ENCODE data around the gene SPON1. TPM values are rescaled to one million over a fixed set of nuclear protein-coding genes. Genes with fewer than 3 reads are reported as not detected.

Gene SPON1
- total RNA-seq, 4 donors from 2014 or later, result 8.0 to 16.1 (median 11.3) TPM

- DNase-seq (ENCODE audit: low spot score in 2 of 2), result no peak
- Histone ChIP-seq H3K4me1 (no peaks in the 10 kb centered on the region), H3K27ac (no peak overlapping the region), H3K36me3 (no peaks in the 10 kb centered on the region), H3K27me3 (no peaks in the 10 kb centered on the region), H3K4me3 (no peak overlapping the region), H3K9me3 (no peaks in the 10 kb centered on the region)
- 61% methylated on average over 8 of the region's 8 CpGs for WGBS
- TF ChIP-seq POLR2AphosphoS5 (IDR thresholded peaks at IDR 0.05), result no peak
- TF ChIP-seq POLR2A (IDR thresholded peaks at IDR 0.05), result no peak
- no peak for TF ChIP-seq EP300 (IDR thresholded peaks at IDR 0.05)
- TF ChIP-seq, protein P1, sequence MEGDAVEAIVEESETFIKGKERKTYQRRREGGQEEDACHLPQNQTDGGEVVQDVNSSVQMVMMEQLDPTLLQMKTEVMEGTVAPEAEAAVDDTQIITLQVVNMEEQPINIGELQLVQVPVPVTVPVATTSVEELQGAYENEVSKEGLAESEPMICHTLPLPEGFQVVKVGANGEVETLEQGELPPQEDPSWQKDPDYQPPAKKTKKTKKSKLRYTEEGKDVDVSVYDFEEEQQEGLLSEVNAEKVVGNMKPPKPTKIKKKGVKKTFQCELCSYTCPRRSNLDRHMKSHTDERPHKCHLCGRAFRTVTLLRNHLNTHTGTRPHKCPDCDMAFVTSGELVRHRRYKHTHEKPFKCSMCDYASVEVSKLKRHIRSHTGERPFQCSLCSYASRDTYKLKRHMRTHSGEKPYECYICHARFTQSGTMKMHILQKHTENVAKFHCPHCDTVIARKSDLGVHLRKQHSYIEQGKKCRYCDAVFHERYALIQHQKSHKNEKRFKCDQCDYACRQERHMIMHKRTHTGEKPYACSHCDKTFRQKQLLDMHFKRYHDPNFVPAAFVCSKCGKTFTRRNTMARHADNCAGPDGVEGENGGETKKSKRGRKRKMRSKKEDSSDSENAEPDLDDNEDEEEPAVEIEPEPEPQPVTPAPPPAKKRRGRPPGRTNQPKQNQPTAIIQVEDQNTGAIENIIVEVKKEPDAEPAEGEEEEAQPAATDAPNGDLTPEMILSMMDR (IDR thresholded peaks at IDR 0.05), result no peak
Observed at GRCh38 chr11:13939961-13940906, 22.3 kb upstream of the SPON1 start.

DNA sequence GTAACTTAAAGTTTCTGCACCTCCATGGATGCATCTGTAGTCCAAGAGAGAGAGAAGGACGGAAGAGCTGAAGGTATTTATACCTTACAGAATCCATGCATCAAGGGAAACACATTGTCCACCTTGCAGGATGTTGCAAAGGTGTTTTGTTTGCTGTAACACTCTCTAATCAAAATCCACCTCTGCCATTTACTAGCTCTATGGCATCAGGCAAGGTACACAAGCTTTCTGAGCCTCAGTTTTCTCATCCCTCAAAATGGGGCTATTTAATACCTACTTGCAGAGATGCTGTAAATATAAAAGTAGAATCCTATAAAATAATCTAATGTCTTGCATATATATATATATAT is 21.6 kb upstream of the SPON1 start:
- H3K9me3 ChIP-seq, result no peaks in the 10 kb centered on the region
- H3K36me3 ChIP-seq, result no peaks in the 10 kb centered on the region
- H3K27me3 ChIP-seq, result no peaks in the 10 kb centered on the region
- no peak for DNase-seq (ENCODE audit: low spot score in 2 of 2)
- H3K27ac ChIP-seq, result no peak overlapping the region
- TF ChIP-seq POLR2A (IDR thresholded peaks at IDR 0.05), result no peak
- TF ChIP-seq, protein P1 (IDR thresholded peaks at IDR 0.05), result no peak
- TF ChIP-seq POLR2AphosphoS5 (IDR thresholded peaks at IDR 0.05), result no peak
- TF ChIP-seq EP300 (IDR thresholded peaks at IDR 0.05), result no peak
- H3K4me1 ChIP-seq, result no peaks in the 10 kb centered on the region
- H3K4me3 ChIP-seq, result no peak overlapping the region
- 62% methylated on average over 1 of the region's 1 CpG for WGBS

DNA sequence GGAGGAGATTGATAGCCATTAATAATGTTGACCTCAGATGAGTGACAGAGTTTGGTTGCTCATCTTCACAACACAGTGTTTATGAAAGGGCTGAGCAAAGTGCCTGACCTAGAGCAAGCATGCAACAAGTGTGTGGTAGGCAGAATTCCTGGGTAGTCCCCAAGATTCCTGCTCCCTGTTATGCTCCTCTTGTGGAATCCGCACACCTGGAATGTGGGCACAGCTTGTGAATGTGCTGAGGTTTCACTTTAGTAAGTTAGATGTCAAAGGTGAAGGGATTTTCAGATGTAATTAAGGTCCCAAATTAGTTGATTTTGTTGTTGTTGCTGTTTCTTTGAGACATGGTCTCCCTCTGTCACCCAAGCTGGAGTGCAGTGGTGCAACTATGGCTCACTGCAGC is 20.7 kb upstream of the SPON1 start:
- Histone ChIP-seq H3K4me1 (no peaks in the 10 kb centered on the region), H3K9me3 (no peaks in the 10 kb centered on the region), H3K4me3 (no peak overlapping the region), H3K27ac (no peak overlapping the region), H3K27me3 (no peaks in the 10 kb centered on the region), H3K36me3 (no peaks in the 10 kb centered on the region)
- TF ChIP-seq POLR2AphosphoS5 (IDR thresholded peaks at IDR 0.05), result no peak
- no peak for TF ChIP-seq POLR2A (IDR thresholded peaks at IDR 0.05)
- 95% methylated on average over 1 of the region's 1 CpG for WGBS
- DNase-seq (ENCODE audit: low spot score in 2 of 2), result no peak

- TF ChIP-seq EP300 (IDR thresholded peaks at IDR 0.05), result no peak
- no peak overlapping the region for H3K27ac ChIP-seq
- H3K27me3 ChIP-seq, result no peaks in the 10 kb centered on the region
- H3K36me3 ChIP-seq, result no peaks in the 10 kb centered on the region
- WGBS, result 89% methylated on average over 1 of the region's 1 CpG
- no peak overlapping the region for H3K4me3 ChIP-seq
- H3K4me1 ChIP-seq, result no peaks in the 10 kb centered on the region
- no peaks in the 10 kb centered on the region for H3K9me3 ChIP-seq
- no peak for DNase-seq (ENCODE audit: low spot score in 2 of 2)
Observed at GRCh38 chr11:13942378-13942777, 20.1 kb upstream of the SPON1 start.

GRCh38 chr11:13942971-13943381 is 19.5 kb upstream of the SPON1 start:
- Histone ChIP-seq H3K27ac (no peak overlapping the region), H3K27me3 (no peaks in the 10 kb centered on the region), H3K36me3 (no peaks in the 10 kb centered on the region), H3K4me1 (no peaks in the 10 kb centered on the region), H3K4me3 (no peak overlapping the region), H3K9me3 (no peaks in the 10 kb centered on the region)
- TF ChIP-seq POLR2A (IDR thresholded peaks at IDR 0.05) (no peak), POLR2AphosphoS5 (IDR thresholded peaks at IDR 0.05) (no peak), EP300 (IDR thresholded peaks at IDR 0.05) (no peak)
- TF ChIP-seq, protein P1 (IDR thresholded peaks at IDR 0.05), result no peak
- DNase-seq (ENCODE audit: low spot score in 2 of 2), result no peak

DNA sequence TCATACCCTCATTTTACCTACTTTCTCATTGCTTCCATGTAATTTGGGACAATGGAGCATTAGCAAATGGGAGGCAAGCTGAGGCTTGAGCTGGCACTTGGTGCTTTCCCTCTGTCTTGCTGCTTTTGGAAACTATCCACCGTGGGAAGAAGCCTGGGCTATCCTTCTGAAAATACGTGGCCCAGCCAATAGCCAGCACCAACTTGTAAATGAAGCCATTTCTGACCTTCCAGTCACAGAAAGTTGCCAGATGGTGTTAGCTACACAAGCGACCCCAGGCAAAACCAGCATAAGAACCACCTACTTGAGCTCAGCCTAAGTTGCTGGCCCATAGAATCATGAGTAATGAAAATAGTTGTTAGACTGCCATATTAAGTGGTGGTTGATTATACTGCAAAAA is 18.5 kb upstream of the SPON1 start:
- 65% methylated on average over 3 of the region's 3 CpGs for WGBS
- DNase-seq (ENCODE audit: low spot score in 2 of 2), result no peak
- no peak overlapping the region for H3K4me3 ChIP-seq
- H3K4me1 ChIP-seq, result no peaks in the 10 kb centered on the region
- H3K36me3 ChIP-seq, result no peaks in the 10 kb centered on the region
- no peak for TF ChIP-seq POLR2AphosphoS5 (IDR thresholded peaks at IDR 0.05)
- TF ChIP-seq EP300 (IDR thresholded peaks at IDR 0.05), result no peak
- TF ChIP-seq POLR2A (IDR thresholded peaks at IDR 0.05), result no peak
- TF ChIP-seq, protein P1 (IDR thresholded peaks at IDR 0.05), result no peak
- no peaks in the 10 kb centered on the region for H3K27me3 ChIP-seq
- H3K9me3 ChIP-seq, result no peaks in the 10 kb centered on the region
- H3K27ac ChIP-seq, result no peak overlapping the region

Measured in suprapubic skin (tissue), 4 donors.